ENCODE measurements around the gene RGS4. TPM values are rescaled to one million over a fixed set of nuclear protein-coding genes. Genes with fewer than 3 reads are reported as not detected.

RGS4 gene
- total RNA-seq, 1 donor from 2014 or later = 1.9 TPM

- DNase-seq = no peak
Measured at GRCh38 chr1:163104385-163105099, 35.4 kb downstream of the RGS4 start.

- DNase-seq = no peak
Measured at GRCh38 chr1:163106364-163106987, 37.3 kb downstream of the RGS4 start.

GRCh38 chr1:163107655-163108054 lies 38.5 kb downstream of the RGS4 start:
- DNase-seq = no peak

- no peak for DNase-seq
Measured at GRCh38 chr1:163115887-163116286, 46.7 kb downstream of the RGS4 start.

- no peak for DNase-seq
Measured at GRCh38 chr1:163119707-163120106, 50.5 kb downstream of the RGS4 start.

DNA sequence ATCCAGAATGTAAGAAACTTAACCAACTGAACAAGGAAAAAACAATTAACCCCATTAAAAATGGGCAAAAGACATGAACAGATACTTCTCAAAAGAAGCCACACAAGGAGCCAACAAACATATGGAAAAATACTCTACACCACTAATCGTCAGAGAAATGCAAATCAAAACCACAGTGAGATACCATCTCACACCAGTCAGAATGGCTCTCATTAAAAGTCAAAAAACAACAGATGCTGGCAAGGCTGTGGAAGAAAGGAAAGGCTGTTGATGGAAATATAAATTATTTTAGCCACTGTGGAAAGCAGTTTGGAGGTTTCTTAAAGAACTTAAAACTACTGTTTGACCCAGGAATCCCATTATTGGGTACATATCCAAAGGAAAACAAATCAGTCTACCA lies 51.2 kb downstream of the RGS4 start:
- no peak for DNase-seq

- no peak for DNase-seq
Measured at GRCh38 chr1:163124812-163125211, 55.7 kb downstream of the RGS4 start.

Other genes starting within 250 kb of the RGS4 start
- 0.31 TPM for gene CCDC190, start 208.2 kb upstream of the RGS4 start, total RNA-seq
- gene RGS5, start 133.6 kb downstream of the RGS4 start, total RNA-seq = 15.8 TPM